Ishikawa (cell line): ENCODE results near the gene RAD51B.
A peak's percentile ranks its signal among the peaks of the same experiment; 100 is the strongest.

Source experiments
- CEBPB ChIP-seq: IDR thresholded peaks from 2 replicates; pipeline ENCODE4 v1.6.1; 2012
- CREB1 ChIP-seq: IDR thresholded peaks from 2 replicates; pipeline ENCODE4 v1.6.1; 2012; ENCODE audit warnings: low read depth
- EGR1 ChIP-seq: IDR thresholded peaks from 2 replicates; pipeline ENCODE4 v1.6.1; 2012
- EP300 ChIP-seq: IDR thresholded peaks from 2 replicates; pipeline ENCODE4 v1.6.1; 2012; ENCODE audit warnings: borderline replicate concordance
- FOXM1 ChIP-seq: IDR thresholded peaks from 2 replicates; pipeline ENCODE4 v1.6.1; 2012; ENCODE audit warnings: low read depth, borderline replicate concordance
- NFIC ChIP-seq: IDR thresholded peaks from 2 replicates; pipeline ENCODE4 v1.6.1; 2012
- RAD21 ChIP-seq: IDR thresholded peaks from 2 replicates; pipeline ENCODE4 v1.6.1; 2012; ENCODE audit warnings: low read depth
- TAF1 ChIP-seq: IDR thresholded peaks from 2 replicates; pipeline ENCODE4 v1.6.1; 2012; ENCODE audit warnings: low read depth, mild to moderate bottlenecking
- TCF12 ChIP-seq: IDR thresholded peaks from 2 replicates; pipeline ENCODE4 v1.6.1; 2012; ENCODE audit warnings: low read depth
- TEAD4 ChIP-seq: IDR thresholded peaks from 2 replicates; pipeline ENCODE4 v1.6.1; 2012
- YY1 ChIP-seq: IDR thresholded peaks from 2 replicates; pipeline ENCODE4 v1.6.1; 2012; ENCODE audit warnings: low read depth
- ZBTB7A ChIP-seq: IDR thresholded peaks from 2 replicates; pipeline ENCODE4 v1.6.1; 2012; ENCODE audit warnings: low read depth
- TF ChIP-seq, protein P1 (sequence below): IDR thresholded peaks from 2 replicates; pipeline ENCODE4 v1.6.1; 2012; ENCODE audit warnings: low read depth, mild to moderate bottlenecking
- TF ChIP-seq, protein P2 (sequence below): IDR thresholded peaks from 2 replicates; pipeline ENCODE4 v1.6.1; 2012
- TF ChIP-seq, protein P3 (sequence below): IDR thresholded peaks from 2 replicates; pipeline ENCODE4 v1.6.1; 2012

The RAD51B gene

DNA sequence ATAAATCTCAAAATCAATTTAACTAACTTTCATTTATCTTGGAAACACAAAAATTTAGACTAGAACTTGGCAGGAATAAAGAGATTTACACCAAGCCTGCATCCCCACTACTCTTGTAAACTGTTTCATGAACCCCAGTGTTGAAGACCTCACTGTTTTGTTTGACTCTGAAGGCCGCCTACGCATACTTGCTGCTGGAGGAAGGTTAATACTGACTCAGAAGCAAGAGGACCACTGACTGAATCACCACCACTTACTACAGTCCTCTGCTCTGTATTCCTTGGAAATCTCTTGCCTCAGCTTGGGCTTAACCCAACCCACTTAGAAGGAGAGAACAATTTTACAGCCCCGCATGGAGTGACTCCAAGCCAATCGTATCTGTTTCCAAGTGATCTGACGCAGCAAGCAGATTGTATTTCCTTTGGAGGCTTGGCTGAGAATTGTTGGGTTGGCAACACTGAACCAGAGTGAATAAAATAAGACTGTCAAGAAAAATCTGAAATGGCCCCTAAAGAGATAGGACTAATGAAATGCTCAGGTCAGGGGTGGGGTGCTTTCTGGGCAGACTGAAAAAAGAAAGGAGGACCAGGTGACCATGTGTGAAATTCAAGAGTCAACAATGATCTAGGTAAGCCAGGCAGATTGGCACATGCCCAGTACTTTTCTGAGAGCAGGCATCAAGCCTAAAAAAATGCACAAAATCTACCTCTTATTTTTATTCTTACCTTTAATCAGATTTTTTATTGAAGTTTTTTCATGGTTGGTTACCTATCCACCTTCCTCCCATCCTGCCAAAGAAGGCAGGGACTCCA is 724.7 kb downstream of the RAD51B start:
- TF ChIP-seq YY1, result no peak
- peak; percentile 12; the same call in 1 of the 2 replicates for TF ChIP-seq RAD21
- TF ChIP-seq, protein P1, sequence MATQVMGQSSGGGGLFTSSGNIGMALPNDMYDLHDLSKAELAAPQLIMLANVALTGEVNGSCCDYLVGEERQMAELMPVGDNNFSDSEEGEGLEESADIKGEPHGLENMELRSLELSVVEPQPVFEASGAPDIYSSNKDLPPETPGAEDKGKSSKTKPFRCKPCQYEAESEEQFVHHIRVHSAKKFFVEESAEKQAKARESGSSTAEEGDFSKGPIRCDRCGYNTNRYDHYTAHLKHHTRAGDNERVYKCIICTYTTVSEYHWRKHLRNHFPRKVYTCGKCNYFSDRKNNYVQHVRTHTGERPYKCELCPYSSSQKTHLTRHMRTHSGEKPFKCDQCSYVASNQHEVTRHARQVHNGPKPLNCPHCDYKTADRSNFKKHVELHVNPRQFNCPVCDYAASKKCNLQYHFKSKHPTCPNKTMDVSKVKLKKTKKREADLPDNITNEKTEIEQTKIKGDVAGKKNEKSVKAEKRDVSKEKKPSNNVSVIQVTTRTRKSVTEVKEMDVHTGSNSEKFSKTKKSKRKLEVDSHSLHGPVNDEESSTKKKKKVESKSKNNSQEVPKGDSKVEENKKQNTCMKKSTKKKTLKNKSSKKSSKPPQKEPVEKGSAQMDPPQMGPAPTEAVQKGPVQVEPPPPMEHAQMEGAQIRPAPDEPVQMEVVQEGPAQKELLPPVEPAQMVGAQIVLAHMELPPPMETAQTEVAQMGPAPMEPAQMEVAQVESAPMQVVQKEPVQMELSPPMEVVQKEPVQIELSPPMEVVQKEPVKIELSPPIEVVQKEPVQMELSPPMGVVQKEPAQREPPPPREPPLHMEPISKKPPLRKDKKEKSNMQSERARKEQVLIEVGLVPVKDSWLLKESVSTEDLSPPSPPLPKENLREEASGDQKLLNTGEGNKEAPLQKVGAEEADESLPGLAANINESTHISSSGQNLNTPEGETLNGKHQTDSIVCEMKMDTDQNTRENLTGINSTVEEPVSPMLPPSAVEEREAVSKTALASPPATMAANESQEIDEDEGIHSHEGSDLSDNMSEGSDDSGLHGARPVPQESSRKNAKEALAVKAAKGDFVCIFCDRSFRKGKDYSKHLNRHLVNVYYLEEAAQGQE, result no peak
- no peak for TF ChIP-seq TEAD4
- TF ChIP-seq CEBPB, result no peak
- TF ChIP-seq TCF12, result 0 out of 2 replicates have a peak, but pooled peaks have one; percentile 3
- TF ChIP-seq, protein P2, sequence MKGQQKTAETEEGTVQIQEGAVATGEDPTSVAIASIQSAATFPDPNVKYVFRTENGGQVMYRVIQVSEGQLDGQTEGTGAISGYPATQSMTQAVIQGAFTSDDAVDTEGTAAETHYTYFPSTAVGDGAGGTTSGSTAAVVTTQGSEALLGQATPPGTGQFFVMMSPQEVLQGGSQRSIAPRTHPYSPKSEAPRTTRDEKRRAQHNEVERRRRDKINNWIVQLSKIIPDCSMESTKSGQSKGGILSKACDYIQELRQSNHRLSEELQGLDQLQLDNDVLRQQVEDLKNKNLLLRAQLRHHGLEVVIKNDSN, result no peak
- 0 out of 2 replicates have a peak, but pooled peaks have one; percentile 64 for TF ChIP-seq FOXM1
- no peak for TF ChIP-seq EGR1
- no peak for TF ChIP-seq TAF1
- TF ChIP-seq, protein P3, sequence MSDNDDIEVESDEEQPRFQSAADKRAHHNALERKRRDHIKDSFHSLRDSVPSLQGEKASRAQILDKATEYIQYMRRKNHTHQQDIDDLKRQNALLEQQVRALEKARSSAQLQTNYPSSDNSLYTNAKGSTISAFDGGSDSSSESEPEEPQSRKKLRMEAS, result no peak
- TF ChIP-seq NFIC, result no peak; the same call in 1 of the 2 replicates
- no peak; the same call in 1 of the 2 replicates for TF ChIP-seq EP300
- no peak for TF ChIP-seq ZBTB7A
- no peak for TF ChIP-seq CREB1

DNA sequence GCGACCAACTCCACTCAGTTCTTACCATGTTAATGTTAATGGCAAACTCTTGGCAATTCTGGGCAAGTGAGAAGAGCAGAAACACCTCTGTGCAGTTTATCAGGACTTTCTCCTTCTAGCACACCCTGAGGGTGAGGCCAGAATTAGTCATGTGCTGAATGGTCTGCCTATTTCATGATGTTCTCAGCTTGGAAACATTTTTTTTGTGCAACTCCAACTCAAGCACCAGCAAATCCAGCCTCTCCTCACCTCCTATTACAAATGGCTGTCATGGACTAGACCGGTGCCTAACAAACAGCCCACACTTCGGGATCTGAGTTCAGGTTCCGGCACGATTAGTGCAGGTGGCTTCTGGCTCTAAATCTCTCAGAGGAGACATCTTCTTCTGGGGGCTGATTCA is 727.3 kb downstream of the RAD51B start:
- no peak for TF ChIP-seq NFIC
- no peak for TF ChIP-seq RAD21
- TF ChIP-seq CEBPB, result no peak
- no peak for TF ChIP-seq FOXM1
- no peak for TF ChIP-seq CREB1
- TF ChIP-seq, protein P2, result no peak
- no peak for TF ChIP-seq TCF12
- TF ChIP-seq, protein P1, result no peak
- no peak for TF ChIP-seq EP300
- TF ChIP-seq YY1, result no peak
- no peak for TF ChIP-seq EGR1
- no peak for TF ChIP-seq TAF1
- TF ChIP-seq TEAD4, result no peak
- TF ChIP-seq ZBTB7A, result no peak

DNA sequence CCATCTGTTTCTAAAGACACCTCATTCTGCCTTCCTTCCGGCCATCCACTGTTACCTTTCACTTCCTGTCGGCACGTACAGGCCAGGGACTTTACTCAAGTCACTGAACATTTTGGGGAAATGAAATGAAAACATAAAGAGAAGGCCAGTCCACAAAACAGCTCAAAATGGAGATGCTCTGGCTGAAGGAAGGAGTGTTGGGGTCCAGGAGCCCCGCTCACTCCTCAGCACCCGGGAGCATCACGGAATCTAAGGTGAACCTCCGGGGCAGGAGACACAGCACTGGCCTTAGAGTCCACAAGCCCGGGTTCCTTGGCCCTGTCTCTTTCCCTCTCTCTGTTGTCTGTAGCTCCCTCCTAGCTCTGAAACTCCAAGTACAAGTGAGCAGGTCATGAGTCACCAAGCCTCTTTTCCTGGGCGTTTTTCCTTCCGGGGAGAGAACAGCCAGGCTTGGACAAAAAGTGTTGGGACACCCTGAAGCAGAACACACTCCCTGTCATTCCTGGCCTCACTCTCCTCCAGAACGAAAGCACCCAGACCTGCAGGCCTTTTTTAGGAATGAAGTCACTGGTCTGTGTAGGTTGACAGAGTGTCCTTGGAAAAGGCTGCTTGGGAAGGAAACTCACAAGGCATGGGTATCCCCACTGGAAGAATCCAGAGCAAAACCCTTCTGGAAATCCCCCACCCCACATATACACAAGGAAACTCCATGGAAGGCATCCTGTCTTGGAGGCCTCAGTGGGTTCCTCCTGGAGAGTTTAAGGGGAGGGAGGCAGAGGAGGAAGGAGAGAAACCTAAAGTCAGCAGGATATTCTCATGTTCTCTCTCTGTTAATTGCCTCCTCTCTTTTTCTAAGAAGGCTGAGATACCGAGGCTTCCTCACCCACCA is 728.0 kb downstream of the RAD51B start:
- TF ChIP-seq NFIC, result no peak
- TF ChIP-seq YY1, result no peak
- TF ChIP-seq TEAD4, result no peak
- TF ChIP-seq, protein P1, result no peak
- no peak for TF ChIP-seq TCF12
- TF ChIP-seq CEBPB, result no peak
- TF ChIP-seq TAF1, result peak; percentile 49; the same call in 1 of the 2 replicates
- TF ChIP-seq, protein P2, result no peak
- TF ChIP-seq RAD21, result peak; percentile 18; the same call in 1 of the 2 replicates
- no peak for TF ChIP-seq EGR1
- no peak for TF ChIP-seq ZBTB7A
- TF ChIP-seq CREB1, result no peak
